ENCODE results near the gene DTNB. TPM values are rescaled to one million over a fixed set of nuclear protein-coding genes. Genes with fewer than 3 reads are reported as not detected.

The DTNB gene
- total and polyA plus RNA-seq, 2 donors (not counting 1 experiment from before 2014, with no cell fraction given), result 25.7 to 37.3 TPM

DNA sequence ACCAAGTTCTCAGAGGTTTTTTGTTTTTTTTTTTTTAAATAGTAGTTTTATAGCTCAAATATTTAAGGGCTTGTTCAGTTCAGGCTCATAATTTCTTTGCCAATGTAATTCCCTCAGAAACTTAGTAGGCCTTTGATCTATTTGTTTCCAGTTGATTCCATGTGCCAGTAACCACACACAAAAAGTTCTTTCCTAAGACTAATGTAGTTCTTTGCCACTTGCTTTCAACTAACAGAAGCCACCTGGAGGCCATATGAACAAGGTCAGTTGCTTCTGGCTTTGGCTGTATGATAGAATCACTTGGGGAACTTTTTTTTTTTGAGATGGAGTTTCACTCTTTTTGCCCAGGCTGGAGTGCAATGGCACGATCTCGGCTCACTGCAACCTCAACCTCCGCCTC is 100.7 kb downstream of the DTNB start:
- Histone ChIP-seq H3K27me3 (replicated peaks in 1 of 4; ENCODE audit: control extremely low read depth in 1 of 4, control insufficient read depth in 3 of 4, insufficient read depth in 4 of 4, low read length in 3 of 4) (no peaks in the 10 kb centered on the region), H3K9ac (ENCODE audit: low read length) (no peak overlapping the region), H3K27ac (ENCODE audit: low read length in 2 of 2) (no peak overlapping the region), H4K20me1 (ENCODE audit: control insufficient read depth, insufficient read depth, low read length, poor library complexity, severe bottlenecking) (no peaks in the 10 kb centered on the region), H2AFZ (ENCODE audit: insufficient read depth, low read depth, low read length, poor library complexity, severe bottlenecking) (no peak overlapping the region), H3K36me3 (replicated peaks in 1 of 2; ENCODE audit: control extremely low read depth in 1 of 2, control insufficient read depth in 1 of 2, extremely low read depth in 1 of 2, insufficient read depth in 2 of 2, low read length in 1 of 2) (no peaks in the 10 kb centered on the region), H3K4me3 (ENCODE audit: control extremely low read depth in 1 of 5, extremely low read depth in 1 of 5, insufficient read depth in 1 of 5, low read depth in 2 of 5, low read length in 4 of 5) (no peak overlapping the region), H3K4me2 (replicated peaks; ENCODE audit: low read depth, low read length, poor library complexity, severe bottlenecking) (no peak overlapping the region), H3K9me3 (ENCODE audit: control extremely low read depth in 1 of 3, control insufficient read depth in 2 of 3, insufficient read depth in 1 of 3, low read length in 2 of 3) (no peaks in the 10 kb centered on the region), H3K4me1 (ENCODE audit: control insufficient read depth in 2 of 2, insufficient read depth in 2 of 2, low read length in 2 of 2) (peaks cover 0 to under 1% of the 10 kb centered on the region in 2 donors), H3K79me2 (ENCODE audit: control insufficient read depth, insufficient read depth, low read length) (no peaks in the 10 kb centered on the region)
- ATAC-seq (ENCODE audit: low read depth), result no peak
- Mint-ChIP-seq H3K27ac (no peak overlapping the region), H3K4me3 (no peak overlapping the region), H3K9me3 (ENCODE audit: insufficient read depth) (no peaks in the 10 kb centered on the region), H3K4me1 (no peaks in the 10 kb centered on the region), H3K27me3 (no peaks in the 10 kb centered on the region)
- no CpG with 5 or more reads among the region's 3 CpGs for WGBS (ENCODE audit: insufficient coverage)
- intact Hi-C loops (cut with micrococcal nuclease), result no loop called here
- CTCF ChIA-PET, result interaction anchor here (0.7 to 1.1 kb wide), 2 partner anchors 263 to 598 kb away, joined by 3 to 7 read pairs; no protein-coding TSS in a partner anchor
- DNase-seq, result no peak
- TF ChIP-seq EZH2 (IDR thresholded peaks at IDR 0.05; ENCODE audit: borderline replicate concordance, insufficient read depth, low read depth, low read length, poor library complexity, severe bottlenecking), result no peak
- TF ChIP-seq, protein P1, sequence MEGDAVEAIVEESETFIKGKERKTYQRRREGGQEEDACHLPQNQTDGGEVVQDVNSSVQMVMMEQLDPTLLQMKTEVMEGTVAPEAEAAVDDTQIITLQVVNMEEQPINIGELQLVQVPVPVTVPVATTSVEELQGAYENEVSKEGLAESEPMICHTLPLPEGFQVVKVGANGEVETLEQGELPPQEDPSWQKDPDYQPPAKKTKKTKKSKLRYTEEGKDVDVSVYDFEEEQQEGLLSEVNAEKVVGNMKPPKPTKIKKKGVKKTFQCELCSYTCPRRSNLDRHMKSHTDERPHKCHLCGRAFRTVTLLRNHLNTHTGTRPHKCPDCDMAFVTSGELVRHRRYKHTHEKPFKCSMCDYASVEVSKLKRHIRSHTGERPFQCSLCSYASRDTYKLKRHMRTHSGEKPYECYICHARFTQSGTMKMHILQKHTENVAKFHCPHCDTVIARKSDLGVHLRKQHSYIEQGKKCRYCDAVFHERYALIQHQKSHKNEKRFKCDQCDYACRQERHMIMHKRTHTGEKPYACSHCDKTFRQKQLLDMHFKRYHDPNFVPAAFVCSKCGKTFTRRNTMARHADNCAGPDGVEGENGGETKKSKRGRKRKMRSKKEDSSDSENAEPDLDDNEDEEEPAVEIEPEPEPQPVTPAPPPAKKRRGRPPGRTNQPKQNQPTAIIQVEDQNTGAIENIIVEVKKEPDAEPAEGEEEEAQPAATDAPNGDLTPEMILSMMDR (IDR thresholded peaks at IDR 0.05), result no peak
- POLR2A ChIA-PET, result no interaction called here

DNA sequence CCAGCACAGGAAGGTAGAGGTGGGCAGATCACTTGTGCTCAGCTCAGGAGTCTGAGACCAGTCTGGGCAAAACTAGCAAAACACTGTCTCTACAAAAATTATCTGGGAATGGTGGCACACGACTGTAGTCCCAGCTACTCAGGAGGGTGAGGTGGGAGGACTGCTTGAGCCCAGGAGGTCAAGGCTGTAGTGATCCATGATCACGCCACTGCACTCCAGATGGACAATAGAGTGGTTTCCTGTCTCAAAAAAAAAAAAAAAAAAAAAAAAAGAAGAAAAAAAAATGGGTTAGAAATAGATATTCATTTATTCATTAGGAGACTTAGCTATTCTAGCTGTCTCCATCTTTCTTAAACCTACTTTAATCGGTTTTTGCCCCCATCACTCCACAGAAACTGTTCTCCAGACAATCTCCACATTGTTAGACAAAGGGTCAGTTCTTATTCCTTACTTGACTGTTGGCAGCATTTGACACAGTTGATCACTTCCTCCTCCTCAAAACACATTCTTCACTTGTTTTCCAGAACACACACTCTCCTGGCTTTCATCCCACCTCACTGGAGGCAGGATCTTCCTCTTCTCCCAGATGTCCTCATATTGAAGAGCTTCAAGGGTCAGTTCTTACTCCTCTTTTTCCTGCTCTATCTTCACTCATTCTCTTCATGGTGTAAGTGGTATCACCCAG is 103.1 kb downstream of the DTNB start:
- H3K4me2 ChIP-seq (replicated peaks; ENCODE audit: low read depth, low read length, poor library complexity, severe bottlenecking), result no peak overlapping the region
- H3K9ac ChIP-seq (ENCODE audit: low read length), result no peak overlapping the region
- CTCF ChIA-PET, result no interaction called here
- intact Hi-C loops (cut with micrococcal nuclease), result no loop called here
- DNase-seq (no peak), ATAC-seq (ENCODE audit: low read depth) (no peak)
- H3K27ac Mint-ChIP-seq, result no peak overlapping the region
- H3K27ac ChIP-seq (ENCODE audit: low read length in 2 of 2), result no peak overlapping the region
- no peak overlapping the region for H3K4me3 ChIP-seq (ENCODE audit: control extremely low read depth in 1 of 5, extremely low read depth in 1 of 5, insufficient read depth in 1 of 5, low read depth in 2 of 5, low read length in 4 of 5)
- H3K9me3 ChIP-seq (ENCODE audit: control extremely low read depth in 1 of 3, control insufficient read depth in 2 of 3, insufficient read depth in 1 of 3, low read length in 2 of 3), result no peaks in the 10 kb centered on the region
- no peaks in the 10 kb centered on the region for H3K27me3 ChIP-seq (replicated peaks in 1 of 4; ENCODE audit: control extremely low read depth in 1 of 4, control insufficient read depth in 3 of 4, insufficient read depth in 4 of 4, low read length in 3 of 4)
- H3K9me3 Mint-ChIP-seq (ENCODE audit: insufficient read depth), result no peaks in the 10 kb centered on the region
- peaks cover 15 to 17% of the 10 kb centered on the region in 2 donors for H3K4me1 ChIP-seq (ENCODE audit: control insufficient read depth in 2 of 2, insufficient read depth in 2 of 2, low read length in 2 of 2)
- no peak overlapping the region for H3K4me3 Mint-ChIP-seq
- no peak overlapping the region for H2AFZ ChIP-seq (ENCODE audit: insufficient read depth, low read depth, low read length, poor library complexity, severe bottlenecking)
- H3K79me2 ChIP-seq (ENCODE audit: control insufficient read depth, insufficient read depth, low read length), result no peaks in the 10 kb centered on the region
- H3K27me3 Mint-ChIP-seq, result no peaks in the 10 kb centered on the region
- H3K36me3 ChIP-seq (replicated peaks in 1 of 2; ENCODE audit: control extremely low read depth in 1 of 2, control insufficient read depth in 1 of 2, extremely low read depth in 1 of 2, insufficient read depth in 2 of 2, low read length in 1 of 2), result no peaks in the 10 kb centered on the region
- peaks cover 18% of the 10 kb centered on the region for H3K4me1 Mint-ChIP-seq
- no peaks in the 10 kb centered on the region for H4K20me1 ChIP-seq (ENCODE audit: control insufficient read depth, insufficient read depth, low read length, poor library complexity, severe bottlenecking)
- TF ChIP-seq, protein P1 (IDR thresholded peaks at IDR 0.05), result no peak
- TF ChIP-seq EZH2 (IDR thresholded peaks at IDR 0.05; ENCODE audit: borderline replicate concordance, insufficient read depth, low read depth, low read length, poor library complexity, severe bottlenecking), result no peak
- WGBS (ENCODE audit: insufficient coverage), result 100% methylated on average over 2 of the region's 3 CpGs
- POLR2A ChIA-PET, result interaction anchor here (0.7 kb wide), 1 partner anchor 356 kb away, joined by 4 read pairs; no protein-coding TSS in a partner anchor

All from B cell (primary cell).